Stimulated activated CD8-positive, alpha-beta memory T cell treated with anti-CD3 and anti-CD28 coated beads, Interleukin-4, amount 100 ng/mL, for 48 hours (primary cell): Measurements from ENCODE around the gene PDZD7.

ENCODE experiments used
- DNase-seq: peaks from one replicate; pipeline ENCODE4 v3.0.0-alpha.2; 2020

PDZD7 gene

DNA sequence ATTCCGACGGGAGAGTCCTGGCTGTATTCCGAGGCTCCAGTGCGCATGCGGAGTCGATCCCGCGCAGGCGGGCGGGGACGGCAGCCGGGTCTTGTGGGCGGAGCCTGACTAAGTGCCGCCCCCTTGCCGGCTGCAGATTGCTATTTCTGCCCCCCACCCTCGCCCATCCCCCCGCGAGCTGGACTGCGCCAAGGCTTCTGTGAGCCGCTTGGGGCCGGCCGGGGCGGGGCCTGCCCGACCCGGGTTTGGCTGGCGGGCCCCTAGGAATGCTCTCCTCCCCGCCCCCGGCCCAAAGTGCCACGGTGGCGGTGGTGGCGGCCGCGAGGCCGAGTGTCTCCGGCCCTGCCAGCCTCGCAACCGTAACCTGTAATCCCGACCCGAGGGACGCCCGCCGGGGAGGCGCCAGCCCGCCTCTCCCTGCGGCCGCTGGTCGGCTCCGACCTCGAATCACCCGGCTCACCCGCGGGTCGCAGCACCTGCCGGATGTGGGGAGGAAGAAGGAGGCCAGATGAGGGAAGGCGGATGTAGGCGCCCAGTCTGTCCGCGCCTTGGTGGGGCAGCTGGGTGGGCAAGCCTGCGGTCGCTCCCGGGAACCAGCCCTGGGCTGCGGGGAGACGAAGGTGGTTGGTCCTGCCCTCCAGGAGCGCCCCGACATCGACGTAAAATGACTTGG, 30.2 kb upstream of the PDZD7 start:
- peak; percentile 96 for DNase-seq

DNA sequence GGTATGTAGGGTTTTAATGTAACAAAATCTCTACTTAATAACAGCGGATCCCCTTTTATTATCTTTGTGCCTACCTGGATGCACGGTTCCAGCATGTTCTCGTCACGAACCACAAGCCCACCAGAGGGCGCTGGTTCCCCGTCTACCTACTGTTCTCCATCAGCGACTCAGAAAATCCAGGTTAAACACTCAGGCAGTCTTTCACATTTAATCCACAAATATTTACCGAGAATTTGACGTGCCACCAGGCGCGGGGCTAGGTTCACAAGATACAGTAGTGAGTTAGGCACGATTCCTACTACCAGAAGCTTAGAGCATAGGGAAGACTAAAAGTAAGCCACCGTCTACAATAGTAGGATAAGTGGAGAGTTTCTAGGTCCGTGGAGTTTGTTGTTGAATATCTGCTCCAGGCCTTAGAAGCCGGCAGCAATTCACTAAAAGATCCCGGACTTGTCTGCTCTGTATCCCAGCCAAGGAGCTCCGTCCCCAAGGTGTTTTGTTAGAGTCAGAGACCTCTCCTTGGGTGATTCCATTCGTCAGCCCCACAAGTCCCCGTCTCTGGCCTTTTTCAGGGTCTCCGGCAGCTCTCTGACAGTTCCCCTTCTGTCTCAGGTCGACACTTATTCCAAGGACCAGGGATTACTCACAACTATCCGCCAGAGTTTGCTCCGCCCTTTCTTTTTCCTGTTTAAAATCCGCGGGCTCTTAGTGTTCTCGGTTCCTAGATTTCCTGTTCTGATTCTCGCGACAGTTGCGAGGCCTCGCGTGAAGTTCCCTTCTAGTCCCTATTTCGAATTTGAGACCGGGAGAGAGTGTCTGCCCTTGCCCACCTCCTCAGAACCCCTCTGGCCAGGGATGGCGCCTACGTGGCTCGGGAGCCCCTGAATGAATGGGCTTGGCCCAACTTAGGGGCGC, 29.4 kb upstream of the PDZD7 start:
- DNase-seq = peak; percentile 98

DNA sequence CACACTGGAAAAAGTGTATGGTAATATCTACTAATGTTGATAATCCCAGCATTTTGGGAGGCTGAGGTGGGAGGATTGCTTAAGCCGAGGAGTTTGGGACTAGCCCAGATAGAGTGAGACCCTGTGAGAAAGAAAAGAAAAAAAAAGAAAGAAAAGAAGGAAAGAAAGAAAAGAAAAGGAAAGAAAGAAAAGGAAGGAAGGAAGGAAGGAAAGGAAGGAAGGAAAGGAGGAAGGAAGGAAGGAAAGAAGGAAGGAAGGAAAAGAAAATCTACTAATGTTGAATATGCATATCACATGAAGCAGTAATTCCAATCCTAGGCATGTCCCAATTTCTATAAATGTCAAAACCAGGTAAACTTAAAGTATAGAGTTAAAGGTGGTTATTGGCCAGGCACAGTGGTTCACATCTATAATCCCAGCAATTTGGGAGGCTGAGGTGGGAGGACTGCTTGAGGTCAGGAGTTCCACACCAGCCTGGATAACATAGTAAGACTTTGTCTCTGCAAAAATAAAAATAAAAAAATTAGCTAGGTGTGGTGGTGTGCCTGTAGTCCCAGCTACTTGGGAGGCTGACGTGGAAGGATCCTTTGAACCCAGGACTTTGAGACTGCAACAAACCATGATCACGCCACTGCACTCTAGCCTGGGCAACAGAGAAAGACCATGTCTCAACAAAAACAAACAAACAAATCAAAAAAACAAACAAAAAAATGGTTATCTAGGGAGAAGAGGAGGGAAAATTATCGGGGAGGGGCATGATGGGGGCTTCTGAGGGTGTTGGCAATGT, 25.6 kb upstream of the PDZD7 start:
- no peak for DNase-seq

DNA sequence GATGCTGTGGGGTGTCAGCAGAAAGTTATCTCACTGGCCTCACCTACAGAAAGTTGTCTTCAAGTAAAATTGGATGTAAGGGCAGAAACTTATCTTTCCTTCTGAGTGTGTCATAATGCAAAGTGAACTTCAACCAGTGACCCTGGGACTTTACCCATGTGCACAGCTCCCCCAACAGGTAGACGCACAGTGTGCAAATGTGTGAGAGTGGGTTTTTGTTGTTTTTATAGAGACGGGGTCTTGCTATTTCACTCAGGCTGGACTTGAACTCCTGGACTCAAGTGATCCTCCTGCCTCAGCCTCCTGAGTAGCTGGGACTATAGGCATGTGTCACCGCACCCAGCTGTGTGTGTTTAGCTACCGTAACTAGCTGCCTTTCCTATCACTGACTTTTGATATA, 24.5 kb upstream of the PDZD7 start:
- DNase-seq = no peak

DNA sequence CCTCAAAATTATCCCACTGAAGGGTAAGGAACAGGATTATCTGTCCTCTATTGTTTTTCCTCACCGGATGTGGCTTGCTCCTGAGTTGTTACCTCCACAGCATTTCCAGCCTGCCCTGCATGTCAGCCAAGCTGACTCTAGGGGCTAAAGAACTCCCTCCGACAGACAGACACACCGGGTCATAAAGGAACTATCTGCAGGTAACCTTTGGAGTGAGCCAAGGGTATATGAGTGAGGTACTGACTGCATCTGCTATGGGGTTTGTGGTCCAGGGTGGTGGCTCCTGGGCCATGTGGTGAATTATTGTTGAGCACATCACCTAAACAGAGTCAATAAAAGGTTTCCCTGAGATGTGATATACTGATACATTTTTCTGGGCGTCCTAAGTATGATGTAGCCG, 23.9 kb upstream of the PDZD7 start:
- DNase-seq = no peak

GRCh38 chr10:101054351-101054750, 23.4 kb upstream of the PDZD7 start:
- DNase-seq = no peak

- no peak for DNase-seq
Measured at GRCh38 chr10:101053516-101053915, 22.6 kb upstream of the PDZD7 start.

DNA sequence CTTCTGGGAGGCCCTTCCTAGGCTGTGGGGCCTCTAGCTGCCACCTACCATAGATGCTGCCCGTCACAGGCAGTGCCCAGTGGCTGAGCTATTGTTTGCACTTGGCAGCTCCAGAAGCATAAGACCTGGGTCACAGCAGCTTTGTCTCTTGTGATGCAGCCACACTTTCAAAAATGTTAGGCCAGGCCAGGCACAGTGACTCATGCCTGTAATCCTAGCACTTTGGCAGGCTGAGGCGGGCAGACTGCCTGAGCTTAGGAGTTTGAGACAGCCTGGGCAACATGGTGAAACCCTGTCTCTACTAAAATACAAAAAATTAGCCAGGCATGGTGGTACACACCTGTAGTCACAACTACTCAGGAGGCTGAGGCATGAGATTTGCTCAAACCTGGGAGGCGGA, 21.4 kb upstream of the PDZD7 start:
- DNase-seq = no peak

DNA sequence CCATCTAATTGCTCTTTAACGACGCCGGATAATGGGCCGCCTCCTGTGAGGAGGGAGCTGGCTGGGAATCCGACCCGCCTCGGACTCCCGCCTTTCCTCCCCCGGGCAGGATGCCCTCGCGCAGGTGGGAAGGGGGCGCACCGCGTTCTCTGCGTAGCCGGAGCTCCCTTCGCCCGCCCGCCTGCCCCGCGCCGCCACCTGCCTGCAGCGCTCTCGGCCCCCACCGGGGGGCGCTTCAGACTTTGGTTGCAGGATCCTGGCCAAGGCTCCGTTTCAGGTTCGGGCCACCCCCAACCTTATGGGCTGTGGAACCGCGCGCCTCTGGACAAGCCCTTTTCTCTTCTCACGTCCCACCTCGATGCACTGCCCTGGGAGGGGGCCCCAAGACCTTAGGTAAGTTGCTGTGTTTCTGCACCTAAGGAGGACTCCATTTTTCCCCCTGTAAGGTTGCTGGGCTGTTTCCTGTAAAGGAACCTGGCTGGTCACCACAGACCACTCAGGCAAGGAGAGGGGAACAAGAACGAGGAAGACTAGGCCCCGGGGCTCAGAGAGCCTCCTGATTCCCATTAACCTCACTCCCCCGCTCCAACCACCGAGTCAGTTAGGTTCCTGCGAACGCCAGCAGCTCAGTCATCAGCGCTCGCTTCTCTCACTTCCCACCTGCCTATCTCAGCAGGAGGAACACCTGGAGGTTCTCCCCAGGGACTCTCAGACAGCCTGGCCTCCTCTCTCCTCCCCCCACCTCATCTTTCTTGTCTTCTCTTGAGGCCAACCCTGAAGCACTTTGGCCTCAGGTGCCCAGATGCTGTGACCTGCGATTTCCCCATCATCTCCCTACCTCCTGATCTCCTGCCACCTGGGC, 19.5 kb upstream of the PDZD7 start:
- peak; percentile 91 for DNase-seq

DNA sequence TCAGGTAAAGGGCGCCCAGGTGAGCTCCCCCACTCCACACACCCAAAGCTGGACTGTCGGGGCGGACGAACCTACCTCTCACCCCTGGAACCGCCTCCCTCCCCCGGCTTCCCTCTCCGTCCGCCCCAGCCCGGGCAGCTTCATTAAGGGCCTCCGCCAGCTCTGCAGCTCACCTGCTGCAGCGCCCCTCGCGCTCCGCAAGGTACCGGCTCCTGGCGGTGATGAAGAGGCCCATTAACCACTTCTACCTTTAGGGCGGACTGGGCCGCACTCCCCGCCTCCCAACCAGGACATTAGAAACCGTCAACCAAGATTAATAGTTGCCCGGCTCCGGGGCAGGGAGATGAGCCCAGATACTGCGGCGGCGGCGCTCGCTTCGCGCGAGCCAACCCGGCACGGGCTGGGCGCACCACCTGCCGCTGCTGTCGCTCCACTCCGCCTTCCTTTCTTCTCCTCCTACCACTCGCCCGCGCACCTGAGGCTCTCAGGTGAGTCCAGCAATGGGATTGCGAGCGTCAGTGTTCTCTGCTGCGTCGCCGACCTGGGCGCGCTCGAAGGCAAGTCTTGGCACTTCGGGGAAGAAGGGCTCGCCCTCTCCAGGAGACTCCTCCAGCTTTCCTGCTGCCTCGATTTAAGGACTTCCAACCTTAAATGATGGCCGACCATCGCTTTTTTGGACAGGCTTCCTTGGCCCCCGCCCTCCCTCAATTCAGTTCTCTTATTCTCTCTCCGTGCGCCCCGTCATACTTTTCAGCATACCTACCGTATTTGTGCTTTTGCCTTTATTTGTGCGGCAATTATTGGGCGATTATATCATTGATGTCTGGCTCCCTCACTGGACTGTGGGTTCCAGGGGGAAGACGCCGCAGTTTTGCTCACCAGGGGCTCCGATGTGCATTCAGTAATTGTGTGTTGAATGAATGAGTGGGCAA, 17.3 kb upstream of the PDZD7 start:
- no peak for DNase-seq

DNA sequence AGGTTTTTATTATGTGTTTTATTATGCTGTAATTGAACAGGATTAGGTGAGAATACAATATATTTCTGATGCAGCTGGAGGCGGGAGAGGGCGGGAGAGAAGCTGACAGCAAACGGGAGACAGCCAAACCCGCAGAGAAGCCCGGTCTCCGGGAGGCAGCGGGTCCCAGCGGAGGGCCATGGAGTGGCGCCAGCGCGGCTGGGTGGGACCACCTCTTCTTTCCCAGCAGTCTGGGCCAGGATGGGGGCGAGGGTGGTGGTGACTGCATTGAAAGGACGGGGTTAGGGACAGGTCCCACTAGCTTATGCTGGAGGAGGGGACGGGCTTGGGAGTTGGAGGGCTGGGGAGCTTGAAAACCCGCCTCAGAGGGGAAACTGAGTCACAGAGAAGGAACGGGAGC, 16.3 kb upstream of the PDZD7 start:
- DNase-seq = no peak

DNA sequence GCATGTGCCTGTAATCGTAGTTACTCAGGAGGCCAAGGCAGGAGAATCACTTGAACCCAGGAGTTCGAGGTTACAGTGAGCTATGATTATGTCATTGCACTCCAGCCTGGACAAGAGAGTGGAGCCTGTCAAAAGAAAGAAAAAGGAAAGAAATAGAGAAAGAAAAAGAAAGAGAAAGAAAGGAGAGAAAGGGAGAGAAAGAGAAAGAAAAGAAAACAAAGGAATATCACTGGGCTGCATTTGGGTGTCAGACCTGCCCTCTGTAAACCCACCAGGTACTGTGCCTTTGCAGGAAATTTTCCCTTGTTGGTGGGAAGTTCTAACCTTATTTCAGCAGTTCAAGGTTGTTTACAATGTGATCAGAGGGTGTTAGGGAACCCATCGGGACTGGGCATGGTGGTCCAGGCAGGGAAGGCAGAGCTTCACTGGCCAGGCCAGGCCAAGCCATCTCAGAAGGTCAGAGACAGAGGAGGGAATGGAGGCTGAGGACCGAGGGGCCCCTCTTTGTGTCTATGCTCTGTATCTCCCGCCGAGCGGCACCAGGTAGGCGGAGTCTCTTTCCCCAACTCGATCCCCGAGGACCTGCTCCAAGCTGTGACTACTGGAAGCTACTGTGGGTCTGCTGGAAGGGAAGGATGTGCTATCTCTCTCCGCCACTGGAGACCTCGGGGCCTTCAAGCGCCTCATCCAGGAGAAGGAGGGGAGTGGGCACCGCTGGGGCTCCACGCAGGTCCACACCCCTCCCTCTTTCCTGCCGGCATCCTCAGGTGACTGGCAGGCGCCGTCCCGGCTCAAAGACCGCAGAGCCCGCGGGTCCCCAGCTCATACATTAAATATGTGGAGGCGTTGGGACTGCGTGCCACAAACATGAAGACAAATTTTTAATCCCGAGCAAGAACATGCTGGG, 15.7 kb upstream of the PDZD7 start:
- DNase-seq = no peak

GRCh38 chr10:101044117-101044516, 13.2 kb upstream of the PDZD7 start:
- DNase-seq = no peak

- DNase-seq = no peak
Measured at GRCh38 chr10:101043363-101043707, 12.4 kb upstream of the PDZD7 start.

DNA sequence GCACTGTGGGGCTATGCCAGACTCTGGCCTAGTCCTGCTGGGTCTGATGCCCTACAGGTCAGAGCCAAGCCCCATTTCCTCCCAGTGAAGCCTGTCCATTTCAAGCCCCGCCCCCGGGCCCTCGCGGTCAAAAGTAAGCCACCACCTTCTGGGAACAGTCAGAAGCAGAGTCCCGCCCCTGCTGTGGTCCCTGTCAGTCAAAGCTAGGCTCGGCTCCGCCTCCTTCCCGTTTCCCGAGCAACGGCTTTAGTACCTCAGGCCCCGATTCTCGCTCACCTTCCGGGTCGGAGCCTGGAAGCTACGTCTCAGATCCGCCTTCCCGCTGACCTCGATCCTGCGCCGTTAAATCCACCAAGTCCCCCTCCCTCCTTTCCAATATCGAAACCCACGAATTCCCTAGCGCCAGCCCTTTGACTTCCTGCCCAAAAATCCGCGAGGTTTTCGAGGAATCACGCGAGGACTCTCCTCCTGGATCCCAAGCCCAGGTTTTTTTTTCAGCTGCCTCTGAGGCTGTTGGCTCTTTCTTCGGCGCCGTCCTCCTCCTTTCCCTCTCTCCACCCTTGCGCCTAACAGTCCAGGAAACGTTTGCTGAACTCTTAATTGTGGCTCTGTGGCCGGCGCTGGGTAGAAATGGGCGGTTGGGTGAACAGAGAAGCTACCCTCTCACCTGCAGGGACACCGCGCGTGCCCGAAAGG, 11.9 kb upstream of the PDZD7 start:
- peak; percentile 97 for DNase-seq

- no peak for DNase-seq
Measured at GRCh38 chr10:101042118-101042517, 11.2 kb upstream of the PDZD7 start.

- peak; percentile 79 for DNase-seq
Measured at GRCh38 chr10:101041252-101041761, 10.4 kb upstream of the PDZD7 start.

DNA sequence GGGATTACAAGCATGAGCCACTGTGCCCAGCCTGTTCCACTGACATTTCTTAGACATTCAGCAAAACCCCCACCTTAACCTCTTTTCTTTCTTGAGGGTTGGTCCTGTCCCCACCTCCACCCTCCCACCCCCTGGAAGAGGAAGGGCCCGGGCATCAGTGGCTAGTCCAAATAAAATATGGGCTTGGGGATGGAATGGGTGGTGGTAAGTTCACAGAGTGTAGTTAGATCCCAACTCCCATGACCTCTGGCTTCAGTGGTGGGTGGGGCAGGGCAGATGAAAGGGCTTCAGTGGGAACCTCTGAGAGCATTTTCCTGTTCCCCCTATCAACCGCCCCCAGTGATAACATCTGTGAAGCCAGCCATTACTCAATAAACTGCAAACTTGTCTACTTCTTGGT, 9.9 kb upstream of the PDZD7 start:
- no peak for DNase-seq

DNA sequence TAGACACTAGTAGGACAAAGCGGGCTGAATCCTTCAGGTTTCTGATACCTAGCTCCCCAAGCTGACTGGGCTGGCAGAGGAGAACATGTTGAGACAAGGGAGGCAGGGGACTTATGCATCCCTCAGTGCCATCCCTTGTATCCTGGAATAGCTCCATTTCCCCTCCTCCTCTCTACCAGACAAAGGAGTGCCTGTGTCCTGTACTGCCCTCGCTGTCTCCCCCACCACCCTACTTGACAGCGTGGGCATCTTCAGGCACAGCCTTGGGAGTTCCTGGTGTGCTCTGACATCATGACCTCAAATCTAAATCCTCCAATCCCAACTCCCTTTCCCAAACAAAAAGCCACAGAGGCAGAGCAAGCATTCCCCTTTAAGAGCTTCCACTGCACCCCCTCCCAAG, 9.1 kb upstream of the PDZD7 start:
- no peak for DNase-seq

DNA sequence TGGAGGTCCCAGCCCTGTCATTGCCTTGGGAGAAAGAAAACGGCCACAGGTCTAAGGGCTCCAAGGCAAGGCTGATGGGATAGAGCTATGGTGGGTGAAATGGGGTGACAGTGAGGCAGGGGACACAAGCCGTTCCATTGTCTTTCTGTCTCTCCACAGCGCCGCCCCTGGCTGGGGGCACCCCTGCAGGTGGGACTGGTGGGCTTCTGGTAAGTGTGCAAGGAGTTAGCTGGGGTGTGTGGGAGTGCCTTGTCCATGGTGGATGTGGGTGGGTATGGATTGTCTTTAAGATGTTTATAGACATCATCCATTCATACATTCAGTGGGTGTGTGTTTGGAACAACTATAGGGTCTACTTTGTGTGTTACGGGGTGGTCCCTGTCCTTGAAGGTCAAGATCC, 7.6 kb upstream of the PDZD7 start:
- no peak for DNase-seq
